Mucosa of descending colon (tissue), 3 donors: Measurements from ENCODE around the gene PLEKHA6. TPM values are rescaled to one million over a fixed set of nuclear protein-coding genes. Genes with fewer than 3 reads are reported as not detected.
A peak's percentile ranks its signal among the peaks of the same experiment; 100 is the strongest.

Experiments
- ATAC-seq: fragments of 200-7000 bp; cut with Tn5 transposase; one replicate; pipeline ENCODE4 v1.9.1; 2020; ENCODE audit warnings: mild to moderate bottlenecking, moderate library complexity
- DNase-seq, 3 donors: peaks; one replicate each; pipeline ENCODE4 v3.0.0-alpha.2; 2020
- H3K36me3 ChIP-seq: fragments of 200-600 bp; one replicate; pipeline ENCODE4 v1.8.0; 2021; ENCODE audit warnings: low read depth, mild to moderate bottlenecking
- H3K4me1 ChIP-seq: fragments of 200-600 bp; one replicate; pipeline ENCODE4 v1.8.0; 2021; ENCODE audit warnings: low read depth, mild to moderate bottlenecking
- H3K4me3 ChIP-seq: fragments of 200-600 bp; one replicate; pipeline ENCODE4 v1.8.0; 2021; ENCODE audit warnings: mild to moderate bottlenecking
- H3K9me3 ChIP-seq: fragments of 200-600 bp; one replicate; pipeline ENCODE4 v1.8.0; 2021; ENCODE audit warnings: mild to moderate bottlenecking
- CTCF ChIP-seq: fragments of 200-600 bp; IDR thresholded peaks from one replicate; pipeline ENCODE4 v1.8.0; 2022; ENCODE audit warnings: antibody characterized with exemption, mild to moderate bottlenecking
- intact Hi-C, 2 donors: fragments of 100-400 bp; cut with DNase I in 1 of 2; cut with micrococcal nuclease in 1 of 2; formaldehyde crosslinking; loops; one replicate each; pipeline versions ENCODE4 v1.11.0 to v1.11.1; 2022; cut with DNase I, micrococcal nuclease
- long read RNA-seq, 2 donors: library from polyadenylated mRNA; unstranded; transcript quantifications; one replicate each; pipeline ENCODE4 v2.0.0, GENCODE V29; 2019 to 2021
- total RNA-seq, 3 donors: library from RNA; stranded (reverse); fragmentation: NEBNext Ultra II Directional in 2 of 3; extraction: Animal tissue kit (Norgen Biotek cat#: 25700) in 2 of 3; gene quantifications; one replicate each; pipeline versions ENCODE4 v1.2.1 to v1.2.4, GENCODE V29; 2021 to 2023
- donor health status: DM: no; HTN: no; CAD: no; lungs with moderate emphysema.
- donor health status: DM: no; HTN: no; CAD: no.
- donor health status: DM: no; HTN: yes; CAD: no.

Gene PLEKHA6
- 100 to 1,000 TPM in 2 of 3 donors, 10 to 100 TPM in 1; 82.4 to 154 (median 115) TPM for total RNA-seq
- long read RNA-seq, donor 1, partial matches to known transcripts = 16 of 39 reads
- long read RNA-seq, donor 1, other reads (novel, unspliced or antisense) = 23 of 39 reads
- long read RNA-seq, donor 2, partial matches to known transcripts = 5 of 24 reads
- long read RNA-seq, donor 2, other reads (novel, unspliced or antisense) = 19 of 24 reads

- Histone ChIP-seq H3K4me1 (peaks cover 17% of the 10 kb centered on the region), H3K4me3 (no peak within 1 kb of the TSS), H3K36me3 (no peaks in the 10 kb centered on the region), H3K9me3 (no peaks in the 10 kb centered on the region)
- intact Hi-C loops = loop anchor here (5.0 to 10.0 kb wide), 3 partner anchors 95 to 197 kb away; partner anchors contain the start of gene GOLT1A (in 1 of the 2)
- no peak for TF ChIP-seq CTCF
- DNase-seq (peak in 1 of 3 donors; percentile 58), ATAC-seq (no peak)
Measured at GRCh38 chr1:204359474-204360255, at the start of gene PLEKHA6. PLEKHA6 (minus strand) TSS chr1:204359929; CDS start chr1:204273727, 86,202 bp downstream.

GRCh38 chr1:204409123-204409522, 49.4 kb upstream of the PLEKHA6 start:
- intact Hi-C loops = no loop called here
- H3K9me3 ChIP-seq = no peaks in the 10 kb centered on the region
- TF ChIP-seq CTCF = no peak
- DNase-seq (no peak), ATAC-seq (no peak)
- peaks cover 3% of the 10 kb centered on the region for H3K36me3 ChIP-seq
- H3K4me1 ChIP-seq = peaks cover 4% of the 10 kb centered on the region
- peak overlapping the region; percentile 95 for H3K4me3 ChIP-seq

GRCh38 chr1:204408602-204409001, 48.9 kb upstream of the PLEKHA6 start:
- H3K36me3 ChIP-seq = peaks cover 3% of the 10 kb centered on the region
- H3K4me1 ChIP-seq = peaks cover 4% of the 10 kb centered on the region
- no peak for DNase-seq
- peak overlapping the region; percentile 95 for H3K4me3 ChIP-seq
- no peak for ATAC-seq
- intact Hi-C loops = no loop called here
- no peaks in the 10 kb centered on the region for H3K9me3 ChIP-seq
- no peak for TF ChIP-seq CTCF

- DNase-seq (peak in 2 of 3 donors; percentile 57 to 81), ATAC-seq (no peak)
- peaks cover 4% of the 10 kb centered on the region for H3K4me1 ChIP-seq
- peak overlapping the region; percentile 95 for H3K4me3 ChIP-seq
- intact Hi-C loops = no loop called here
- TF ChIP-seq CTCF = no peak
- no peaks in the 10 kb centered on the region for H3K9me3 ChIP-seq
- H3K36me3 ChIP-seq = peaks cover 3% of the 10 kb centered on the region
Measured at GRCh38 chr1:204408074-204408507, 48.4 kb upstream of the PLEKHA6 start.

GRCh38 chr1:204407295-204407971, 47.7 kb upstream of the PLEKHA6 start:
- intact Hi-C loops = no loop called here
- peak in 1 of 3 donors; percentile 1 for DNase-seq
- H3K4me1 ChIP-seq = peaks cover 4% of the 10 kb centered on the region

More at GRCh38 chr1:204407295-204407971, 47.7 kb upstream of the PLEKHA6 start:
- TF ChIP-seq CTCF = no peak
- no peaks in the 10 kb centered on the region for H3K9me3 ChIP-seq
- peaks cover 3% of the 10 kb centered on the region for H3K36me3 ChIP-seq
- no peak for ATAC-seq
- no peak overlapping the region for H3K4me3 ChIP-seq
